ENCODE measurements around the gene CCDC102B.

- TF ChIP-seq CTCF (IDR thresholded peaks at IDR 0.05), result no peak
- TF ChIP-seq SMAD3 (CRISPR knock-in tag; IDR thresholded peaks at IDR 0.05; ENCODE audit: borderline replicate concordance), result no peak
- no peak for TF ChIP-seq NR2C2 (CRISPR knock-in tag; IDR thresholded peaks at IDR 0.05)
- TF ChIP-seq RORB (CRISPR knock-in tag; IDR thresholded peaks at IDR 0.05), result no peak
- TF ChIP-seq GTF2I (CRISPR knock-in tag; conservative IDR thresholded peaks at IDR 0.05), result no peak
- TF ChIP-seq KAT7 (CRISPR knock-in tag; IDR thresholded peaks at IDR 0.05; ENCODE audit: borderline replicate concordance), result no peak
- no peak for TF ChIP-seq MAX (CRISPR knock-in tag; IDR thresholded peaks at IDR 0.05)
- TF ChIP-seq JAZF1 (CRISPR knock-in tag; IDR thresholded peaks at IDR 0.05), result no peak
- TF ChIP-seq JUN (CRISPR knock-in tag; IDR thresholded peaks at IDR 0.05), result no peak
These were observed 174.3 kb downstream of the CCDC102B start for GRCh38 chr18:68972176-68972575.

Data from WTC11 (cell line).